GM19372 (cell line): Measurements from ENCODE around the gene TLN1.

Experiments used
- ATAC-seq: cut with Tn5 transposase; IDR thresholded peaks from one replicate; pipeline ENCODE4 v1.9.1; 2021; ENCODE audit warnings: mild to moderate bottlenecking, low read depth, moderate library complexity; ENCODE audit not compliant: unreplicated experiment

The TLN1 gene

DNA sequence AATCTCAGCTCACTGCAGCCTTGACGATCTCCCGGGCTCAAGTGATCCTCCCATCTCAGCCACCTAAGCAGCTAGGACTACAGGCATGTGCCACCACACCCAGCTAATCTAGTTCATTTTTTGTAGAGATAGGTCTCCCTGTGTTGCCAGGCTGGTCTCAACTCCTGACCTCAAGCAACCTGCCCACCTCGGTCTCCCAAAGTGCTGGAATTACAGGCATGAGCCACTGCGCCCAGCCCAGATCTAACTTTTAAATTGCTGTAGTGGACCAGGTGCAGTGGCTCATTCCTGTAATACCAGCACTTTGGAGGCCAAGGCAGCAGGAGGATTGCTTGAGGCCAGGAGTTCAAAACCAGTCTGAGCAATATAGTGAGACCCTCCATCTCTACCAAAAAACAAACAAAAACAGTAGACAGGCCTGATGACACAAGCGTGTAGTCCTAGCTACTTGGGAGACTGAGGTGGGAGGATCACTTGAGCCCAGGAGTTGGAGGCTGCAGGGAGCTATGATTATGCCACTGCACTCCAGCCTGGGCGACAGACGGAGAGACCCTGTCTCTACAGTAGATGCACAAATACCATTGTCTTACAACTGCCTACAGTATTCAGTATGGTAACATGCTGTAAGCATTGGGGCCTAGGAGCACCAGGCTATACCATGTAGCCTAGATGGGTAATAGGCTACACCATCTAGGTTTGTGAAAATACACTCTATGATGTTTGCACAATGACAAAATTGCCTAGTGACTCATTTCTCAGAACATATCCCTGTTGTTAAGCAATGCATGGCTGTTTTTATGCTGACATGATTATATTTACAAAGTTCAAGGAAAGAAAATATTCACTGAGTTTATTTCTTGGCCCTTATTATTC lies 79.8 kb downstream of the TLN1 start:
- no peak for ATAC-seq

DNA sequence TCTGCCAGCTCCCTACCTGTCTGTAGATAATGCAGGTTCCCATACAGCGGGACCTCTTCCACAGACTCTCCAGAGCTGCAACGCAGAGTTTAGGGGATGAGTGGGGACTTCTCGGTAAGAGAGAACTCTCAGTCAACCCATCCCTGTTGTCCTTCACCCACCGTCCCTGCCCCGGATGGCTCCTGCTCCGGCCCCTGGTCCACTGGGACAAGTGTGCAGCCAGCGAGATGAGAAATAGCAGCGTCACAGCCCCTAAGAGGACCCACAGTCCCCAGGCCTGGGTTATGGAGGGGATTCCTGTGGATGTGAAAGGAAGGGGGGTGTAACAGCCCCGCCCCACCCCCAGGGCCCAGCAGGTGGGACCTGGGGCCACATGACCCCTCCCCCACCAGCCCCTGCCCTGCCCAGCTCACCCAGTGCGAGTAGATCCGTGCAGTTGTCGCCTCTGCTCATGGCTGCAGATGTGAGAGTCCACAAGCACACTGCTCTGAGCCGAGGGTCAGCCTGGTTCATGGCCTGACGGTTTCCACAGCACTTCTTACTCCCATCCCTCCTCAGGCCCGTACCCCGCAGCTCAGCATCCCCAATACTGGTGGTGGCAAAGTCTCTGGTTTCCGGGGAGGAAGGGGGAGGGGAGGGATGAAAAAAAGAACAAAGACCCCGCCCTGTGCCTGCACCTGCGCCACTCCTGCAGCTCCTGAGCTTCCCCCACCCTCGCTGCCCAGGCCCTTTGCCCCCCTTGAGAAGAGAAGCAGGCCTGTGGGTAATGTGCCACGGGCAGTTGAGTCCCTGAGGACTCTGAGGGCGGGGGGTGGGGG lies 81.4 kb downstream of the TLN1 start, which contains the start of gene SIT1:
TSS of gene SIT1 (minus strand) at position 591 of the 818 bp plus-strand sequence. CDS start at position 513, 78 bp downstream.
- ATAC-seq, result no peak

DNA sequence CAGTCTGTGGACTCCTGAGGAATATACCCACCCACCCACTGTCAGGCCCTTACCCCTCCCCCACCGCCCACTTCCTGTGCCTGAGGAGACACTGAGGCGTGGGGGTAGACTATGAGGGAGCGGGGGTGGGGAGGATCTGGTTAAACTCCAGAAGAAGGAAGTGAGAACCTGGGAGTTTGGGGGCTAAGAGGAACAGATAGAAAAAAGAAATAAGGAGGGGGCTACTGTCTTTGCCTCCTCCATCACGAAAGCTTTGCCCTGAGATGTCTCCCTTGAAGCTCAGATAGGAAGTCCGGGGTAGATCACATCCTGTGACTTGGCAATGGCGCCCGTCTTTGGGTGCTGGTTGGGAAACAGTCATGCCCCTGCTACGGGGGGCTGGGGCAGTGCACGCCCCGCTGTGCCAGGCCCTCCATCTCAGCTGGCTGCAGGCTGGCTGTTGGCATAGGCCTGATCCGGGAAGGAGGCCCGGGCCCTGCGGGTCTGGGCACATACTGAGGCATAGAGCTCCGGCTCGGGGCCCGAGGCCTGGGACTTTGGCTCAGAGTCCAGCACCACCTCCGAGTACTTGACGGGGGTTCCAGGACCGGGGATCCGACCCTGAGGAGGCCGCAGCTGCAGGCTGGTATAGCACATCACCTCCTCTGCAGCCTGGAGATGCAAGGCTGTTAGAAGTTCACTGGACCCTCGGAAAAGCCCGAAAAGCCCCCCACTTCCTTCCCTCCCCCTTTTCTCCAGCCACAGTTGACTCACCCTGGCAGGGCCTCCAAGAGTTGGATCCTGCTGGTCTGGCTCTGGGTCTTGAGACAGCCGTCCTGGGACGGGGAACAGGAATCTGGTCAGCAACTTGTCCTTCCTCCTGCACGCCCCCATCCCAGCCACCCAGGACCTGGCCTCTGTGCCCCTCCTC lies 82.3 kb downstream of the TLN1 start:
- no peak for ATAC-seq
